ELF-1 (cell line): ENCODE results near the gene ETFDH.
"Not testable (repeated sequence)": the region's sequence is repeated elsewhere in the genome, so short reads cannot be mapped to it uniquely, and the experiment has no call there.

Experiments used
- DNase-seq: peaks from one replicate; pipeline ENCODE4 v3.0.0-alpha.2; 2016; ENCODE audit warnings: low read depth, low spot score

Gene ETFDH

DNA sequence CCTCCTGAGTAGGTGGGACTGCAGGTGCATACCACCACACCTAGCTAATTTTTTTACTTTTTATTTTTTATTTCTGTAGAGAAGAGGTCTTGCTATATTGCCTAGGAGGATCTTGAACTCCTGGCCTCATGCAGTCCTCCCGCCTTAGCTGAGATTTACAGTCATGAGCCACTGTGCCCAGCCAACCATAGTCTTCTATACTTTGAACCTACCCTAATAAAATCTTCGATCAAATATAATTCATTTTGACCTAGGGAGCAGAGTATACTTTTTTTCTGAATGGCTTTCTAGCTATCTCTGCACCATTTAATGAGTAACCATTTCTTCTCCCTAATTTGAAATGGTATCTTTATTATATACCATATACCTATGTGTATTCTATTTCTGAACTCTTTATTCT, 6.7 kb downstream of the ETFDH start:
- no peak for DNase-seq

DNA sequence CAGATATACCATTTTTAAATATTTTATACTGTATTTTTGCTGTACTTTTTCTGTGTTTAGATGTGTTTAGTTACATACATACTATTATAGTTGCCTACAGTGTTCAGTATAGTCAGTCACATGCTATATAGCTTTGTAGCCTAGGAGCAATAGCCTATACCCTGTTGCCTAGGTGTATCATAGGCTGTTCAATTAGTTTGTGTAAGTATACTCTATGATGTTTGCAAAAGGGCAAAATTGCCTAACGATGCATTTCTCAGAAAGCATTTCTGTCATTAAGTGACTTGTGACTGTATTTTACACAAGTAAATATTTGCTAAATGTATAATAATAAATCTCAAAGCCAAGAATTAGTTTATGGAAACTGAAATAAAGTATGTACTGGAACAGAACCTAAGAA, 9.5 kb downstream of the ETFDH start:
- no peak for DNase-seq

DNA sequence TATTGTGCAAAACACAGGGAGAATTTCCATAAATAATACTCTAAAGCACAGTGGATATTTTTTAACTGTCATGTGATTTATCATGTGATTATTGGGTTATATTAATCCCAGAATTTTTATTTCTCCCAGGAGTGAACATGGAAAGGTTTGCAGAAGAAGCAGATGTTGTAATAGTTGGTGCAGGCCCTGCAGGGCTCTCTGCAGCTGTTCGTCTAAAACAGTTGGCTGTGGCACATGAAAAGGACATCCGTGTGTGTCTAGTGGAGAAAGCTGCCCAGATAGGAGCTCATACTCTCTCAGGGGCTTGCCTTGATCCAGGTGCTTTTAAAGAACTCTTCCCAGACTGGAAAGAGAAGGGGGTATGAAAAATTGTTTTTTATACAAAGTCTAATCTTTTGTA, 10.0 kb downstream of the ETFDH start:
- DNase-seq = no peak

DNA sequence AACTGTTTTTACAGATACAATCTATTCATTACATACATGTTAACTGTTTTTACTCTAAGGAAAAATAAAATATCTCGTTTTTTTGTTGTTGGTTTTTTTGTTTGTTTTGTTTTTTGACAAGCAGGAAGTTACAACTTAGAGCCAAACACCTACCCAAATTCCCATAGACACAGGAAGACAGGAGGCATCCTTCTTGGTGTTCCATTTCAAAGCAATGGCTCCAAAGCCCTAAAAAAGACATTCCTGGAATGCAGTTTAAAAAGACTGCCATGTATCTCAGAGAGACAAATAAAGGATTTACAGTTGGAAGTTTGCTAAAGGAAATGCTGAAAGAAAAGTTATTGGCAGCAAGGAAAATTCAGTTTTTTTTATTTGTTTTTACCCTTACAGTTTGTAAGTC, 16.7 kb downstream of the ETFDH start:
- DNase-seq = no peak

DNA sequence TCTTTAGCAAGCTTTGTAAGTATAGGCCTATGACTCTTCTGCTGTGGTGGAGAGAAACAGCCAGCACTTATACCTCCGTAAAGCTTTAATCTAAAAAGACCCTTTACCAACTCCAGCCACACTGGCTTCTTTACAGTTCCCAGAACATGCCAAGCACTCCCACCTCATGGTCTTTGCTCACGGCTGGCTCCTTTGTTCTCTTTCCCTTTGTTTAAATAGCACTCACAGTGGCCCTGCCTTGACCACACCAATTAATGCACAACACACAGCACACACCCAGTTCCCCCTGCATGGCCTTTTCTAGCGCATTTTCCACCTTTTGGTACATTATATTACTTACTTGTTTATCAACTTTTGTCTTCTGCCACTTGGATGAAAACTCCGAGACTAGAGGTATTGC, 32.2 kb downstream of the ETFDH start:
- DNase-seq = peak; percentile 4

DNA sequence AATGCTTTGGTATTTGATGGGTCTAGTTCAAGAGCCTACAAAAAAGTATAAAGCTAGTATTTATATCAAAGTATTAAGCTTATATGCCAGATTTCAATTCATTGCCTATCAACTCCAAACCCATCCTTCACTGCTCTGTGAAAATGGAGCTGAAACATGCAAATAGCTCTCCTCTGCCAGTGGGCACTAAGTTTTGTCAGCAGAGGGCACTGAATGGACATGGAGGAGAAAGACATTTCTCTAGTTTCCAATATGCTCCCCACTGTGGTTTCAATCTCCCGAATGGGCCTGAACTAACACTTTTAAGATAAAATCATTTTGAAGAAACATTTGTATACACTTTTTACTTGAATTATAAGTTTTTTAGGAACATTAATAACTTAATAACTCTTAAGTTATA, 38.7 kb downstream of the ETFDH start:
- DNase-seq = no peak

DNA sequence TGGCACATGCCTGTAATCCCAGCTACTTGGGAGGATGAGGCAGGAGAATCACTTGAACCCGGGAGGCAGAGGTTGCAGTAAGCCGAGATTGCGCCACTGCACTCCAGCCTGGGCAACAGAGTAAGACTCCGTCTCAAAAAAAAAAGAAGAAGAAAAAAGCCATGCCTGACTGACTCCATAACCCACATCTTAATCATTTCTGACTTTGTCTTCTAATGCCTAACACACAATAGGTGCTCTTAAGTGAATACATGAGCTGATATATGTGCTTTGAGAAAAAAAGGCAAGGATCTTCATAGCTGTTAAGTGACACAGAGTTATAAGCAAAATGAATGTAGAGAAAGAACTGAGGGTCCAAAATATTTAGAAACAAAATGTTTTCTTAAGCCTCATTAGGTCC, 40.5 kb downstream of the ETFDH start:
- DNase-seq = not testable (repeated sequence)

DNA sequence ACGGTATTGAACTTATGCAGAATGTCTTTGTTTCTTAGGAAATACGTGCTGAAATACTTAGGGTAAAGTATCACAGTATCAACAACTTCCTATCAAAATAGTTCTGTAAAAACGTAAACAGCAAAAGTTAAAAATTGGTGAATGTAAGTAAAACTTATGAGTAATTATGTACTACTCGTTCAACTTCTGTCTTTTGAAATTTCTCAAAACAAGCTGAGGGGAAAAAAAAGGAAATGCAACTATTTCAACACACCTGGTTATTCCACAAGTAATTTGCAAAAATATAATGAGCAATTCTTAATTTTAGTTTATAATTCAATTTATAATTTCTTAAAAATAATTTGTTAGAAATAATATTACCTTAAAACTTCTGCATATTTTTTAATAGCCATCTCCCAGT, 42.8 kb downstream of the ETFDH start:
- DNase-seq = no peak

DNA sequence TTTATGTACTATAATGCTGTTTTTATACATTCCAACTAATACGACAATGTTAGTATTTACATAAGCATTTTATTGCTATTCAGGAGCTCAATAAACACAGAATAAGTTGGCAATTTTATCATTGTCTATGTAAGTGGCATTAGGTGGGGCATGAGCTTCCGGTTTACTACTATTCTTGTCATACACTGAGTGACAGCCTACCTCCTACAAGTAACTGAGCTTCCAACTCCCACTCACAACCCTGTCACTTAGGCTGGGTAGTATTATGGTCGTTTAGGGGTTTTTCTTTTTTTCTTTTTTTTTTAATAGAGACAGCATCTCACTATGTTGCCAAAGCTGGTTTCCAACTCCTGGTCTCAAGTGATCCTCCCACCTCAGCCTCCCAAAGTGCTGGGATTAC, 43.7 kb downstream of the ETFDH start:
- DNase-seq = no peak

DNA sequence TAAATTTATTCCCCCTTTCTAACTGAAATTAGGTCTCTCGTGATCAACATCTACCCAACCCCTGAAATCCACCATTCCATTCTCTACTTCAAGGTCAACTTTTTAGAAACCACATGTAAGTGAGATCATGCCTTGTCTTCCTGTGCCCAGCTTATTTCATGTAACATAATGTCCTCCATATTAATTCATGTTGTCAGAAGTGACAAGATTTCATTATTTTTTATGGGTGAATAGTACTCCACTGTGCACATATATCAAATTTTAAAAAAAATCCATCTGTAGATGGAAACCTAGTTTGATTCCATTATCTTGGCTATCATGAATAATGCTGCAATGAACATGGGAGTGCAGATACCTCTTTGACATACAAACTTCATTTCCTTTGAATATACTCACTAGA, 49.6 kb downstream of the ETFDH start:
- no peak for DNase-seq

DNA sequence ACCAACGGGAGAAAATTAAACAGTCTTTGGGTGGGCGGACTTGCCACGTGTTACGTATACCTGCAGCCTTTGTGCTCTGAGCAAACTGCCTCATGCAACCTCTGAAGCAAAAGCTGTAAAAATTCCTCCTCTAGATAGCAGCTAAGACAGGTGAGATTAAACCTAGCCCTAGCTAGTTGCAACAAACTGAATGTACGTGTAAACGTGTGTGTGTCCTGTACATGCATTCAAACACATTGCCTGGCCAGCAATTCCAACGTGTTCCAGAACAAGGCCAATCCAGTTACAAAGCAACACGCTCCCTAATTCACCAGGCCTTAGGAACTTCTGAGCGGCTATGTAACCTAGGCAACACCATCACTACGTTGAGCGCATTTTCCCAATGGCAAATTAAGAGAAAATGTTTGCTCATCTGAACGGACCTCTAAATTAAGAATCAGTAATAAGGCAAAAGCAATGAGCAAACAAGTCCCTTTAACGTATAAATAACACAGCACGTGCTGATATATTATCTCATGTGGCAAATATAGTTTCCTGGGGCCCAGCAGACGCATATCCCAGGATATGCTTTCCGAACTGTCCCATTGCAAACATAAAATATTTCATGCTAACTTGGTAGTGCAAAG, 50.3 kb downstream of the ETFDH start:
- DNase-seq = peak; percentile 64

DNA sequence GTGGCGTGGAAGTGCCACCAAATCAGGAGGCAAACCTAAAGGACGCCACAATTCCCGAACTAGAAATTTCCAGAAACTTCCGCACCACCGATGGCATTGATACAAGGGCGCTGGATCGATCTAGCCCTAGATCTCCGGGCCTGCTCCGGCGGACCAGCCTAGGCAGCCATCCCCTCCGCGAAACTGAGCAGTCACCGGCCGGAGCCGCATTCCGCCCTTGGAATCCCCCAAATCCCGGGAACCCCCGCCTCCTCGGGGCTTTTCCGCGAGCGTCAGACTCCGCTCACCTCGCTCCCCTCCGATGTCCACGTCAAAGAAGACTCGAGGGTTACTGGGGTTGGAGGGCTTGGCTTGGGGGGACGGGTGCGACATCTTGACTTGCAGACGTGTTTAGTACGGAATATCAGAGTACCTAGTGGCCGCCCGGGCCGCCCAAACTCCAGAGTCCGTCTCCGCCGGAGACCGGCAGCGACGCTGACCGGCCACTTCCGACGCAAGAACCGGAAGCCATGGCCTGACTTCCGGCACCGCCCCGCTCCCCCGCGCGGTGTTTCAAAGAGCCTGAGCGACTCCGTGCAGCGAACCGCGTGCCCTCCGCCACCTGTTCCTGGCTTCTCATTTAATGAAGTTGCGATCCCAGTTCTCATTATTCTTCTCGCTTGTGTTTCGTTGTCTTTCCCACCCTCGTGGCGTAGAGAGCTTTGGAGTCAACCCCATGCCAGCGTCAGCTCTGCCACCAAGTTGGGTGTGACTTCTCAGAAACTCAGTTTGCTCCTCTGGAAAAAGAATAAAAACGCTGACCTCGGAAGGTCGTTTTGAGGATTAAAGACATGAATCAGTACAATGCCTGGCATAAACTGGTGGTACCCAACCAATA, 51.1 kb downstream of the ETFDH start, which contains the start of gene PPID:
TSS of gene PPID (minus strand) at position 480 of the 877 bp plus-strand sequence. CDS start at position 372, 108 bp downstream.
- peak; percentile 89 for DNase-seq

DNA sequence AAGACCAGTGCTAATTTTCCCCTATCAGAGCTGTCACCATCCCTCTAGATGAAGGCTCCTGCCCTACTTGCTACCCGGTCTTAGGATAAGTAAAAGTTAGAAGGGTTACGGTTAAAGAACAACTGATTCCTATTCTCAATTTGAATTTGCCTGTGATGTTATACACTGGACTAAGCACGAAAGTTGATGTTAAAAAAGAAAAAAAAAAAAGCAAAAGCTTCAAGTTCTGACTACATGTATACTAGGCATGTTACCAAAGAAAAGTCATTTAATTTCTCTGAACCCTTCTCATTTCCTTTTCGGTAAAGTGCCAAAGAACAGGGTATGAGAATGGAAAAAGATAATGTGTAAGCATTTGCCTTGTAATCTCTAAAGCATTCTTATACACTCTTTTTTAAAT, 52.5 kb downstream of the ETFDH start:
- DNase-seq = no peak

DNA sequence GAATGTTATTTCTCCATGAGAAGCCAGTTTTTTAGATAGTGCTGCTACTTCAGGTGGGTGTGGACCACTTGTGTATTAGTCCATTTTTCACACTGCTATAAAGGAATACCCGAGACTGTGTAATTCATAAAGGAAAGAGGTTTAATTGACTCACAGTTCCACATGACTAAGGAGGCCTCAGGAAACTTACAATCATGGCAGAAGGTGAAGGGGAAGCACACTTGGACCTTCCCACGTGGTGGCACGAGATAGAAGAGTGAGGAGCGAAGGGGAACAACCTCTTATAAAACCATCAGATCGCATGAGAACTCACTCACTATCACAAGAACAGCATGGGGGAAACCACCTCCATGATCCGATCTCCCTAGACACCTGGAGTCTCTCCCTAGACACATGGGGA, 54.5 kb downstream of the ETFDH start:
- DNase-seq = no peak

DNA sequence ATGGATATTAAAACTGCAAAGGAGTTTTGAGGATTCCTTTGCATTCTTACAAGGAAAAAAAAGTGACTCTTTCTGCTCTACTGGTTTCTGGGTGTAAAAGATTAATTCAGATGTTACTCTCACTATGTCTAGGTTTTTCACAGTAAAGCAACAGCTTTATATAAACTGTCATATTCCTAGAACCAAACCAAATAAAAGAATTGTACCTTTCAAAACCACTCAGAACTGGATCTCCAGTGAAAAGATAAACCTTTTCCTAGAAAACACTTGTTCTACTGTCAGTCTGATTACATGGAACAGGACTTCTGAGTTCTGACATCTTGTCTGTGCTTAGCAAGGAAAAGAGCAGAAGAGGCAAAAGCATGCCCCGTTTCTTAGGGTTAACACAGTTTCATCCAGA, 56.1 kb downstream of the ETFDH start:
- no peak for DNase-seq

DNA sequence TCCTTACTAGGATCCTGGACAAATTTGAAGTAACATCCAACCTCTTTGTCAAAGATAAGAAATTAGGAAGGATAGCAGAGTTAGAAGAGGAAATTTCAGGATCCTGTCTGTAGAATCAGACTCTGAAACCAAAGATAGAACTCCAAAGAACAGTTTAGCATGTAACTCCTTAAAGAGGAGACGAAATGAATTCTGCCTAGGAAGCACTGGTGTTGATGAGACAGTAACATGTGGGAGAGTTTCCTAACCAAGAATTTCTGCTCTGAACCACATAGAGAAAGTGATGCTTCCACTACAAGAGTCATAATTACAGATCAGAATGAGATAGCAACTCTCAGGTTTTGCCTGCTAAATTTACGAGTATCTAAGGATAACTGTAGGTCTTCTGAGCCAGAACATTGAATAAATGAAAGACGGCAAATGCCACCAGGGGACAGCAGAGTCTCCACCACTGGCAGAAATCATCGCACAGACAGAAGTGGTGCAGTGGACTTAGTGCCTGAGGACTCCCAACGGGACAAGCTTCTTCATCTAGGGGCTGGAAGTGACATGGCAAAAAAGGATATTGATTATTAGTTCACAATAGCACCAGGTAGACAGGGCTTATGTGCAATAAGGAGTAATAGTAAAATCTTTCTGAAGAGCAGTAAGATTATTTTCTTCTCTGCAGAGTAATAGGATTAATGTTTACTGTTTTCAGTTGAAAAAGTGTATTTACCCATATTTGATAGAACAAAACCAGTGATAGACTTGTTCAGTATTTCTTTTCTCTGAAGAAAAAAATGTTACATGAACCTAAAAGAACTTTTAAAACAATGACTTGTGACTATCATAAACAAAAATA, 57.8 kb downstream of the ETFDH start:
- peak; percentile 56 for DNase-seq

DNA sequence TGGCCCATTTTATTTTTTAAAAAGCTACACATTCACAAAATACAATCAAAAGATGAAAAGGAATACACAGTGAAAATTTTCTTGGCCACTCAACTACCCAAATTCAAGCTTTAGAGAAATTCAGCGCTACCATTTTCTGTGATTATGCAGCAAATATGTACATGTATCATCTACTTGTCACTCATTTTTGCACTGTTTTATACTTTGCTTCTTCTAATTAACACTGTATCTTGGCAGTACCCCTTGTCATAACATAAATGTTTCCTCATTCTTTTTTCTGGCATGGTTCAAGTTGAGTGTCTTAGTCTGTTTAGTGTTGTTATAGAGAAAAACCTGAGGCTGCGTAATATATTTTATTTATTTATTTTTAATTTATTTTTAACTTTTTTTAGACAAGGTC, 66.8 kb downstream of the ETFDH start:
- DNase-seq = no peak

DNA sequence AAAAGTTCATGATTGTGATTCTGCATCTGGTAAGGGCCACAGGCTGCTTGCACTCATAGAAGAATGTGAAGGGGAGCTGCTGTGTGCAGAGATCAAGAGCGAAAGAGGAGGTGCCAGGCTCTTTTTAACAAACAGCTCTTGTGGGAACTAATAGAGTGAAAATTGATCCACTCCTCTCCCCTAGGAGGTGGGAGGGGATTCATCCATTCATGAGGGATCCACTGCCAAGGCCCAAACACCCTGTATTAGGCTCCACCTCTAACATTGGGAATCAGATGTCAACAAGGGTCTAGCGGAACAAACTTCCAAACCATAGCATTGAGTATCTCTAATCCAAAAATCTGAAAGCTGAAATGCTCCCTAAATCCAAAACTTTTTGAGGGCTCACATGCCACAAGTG, 67.5 kb downstream of the ETFDH start:
- DNase-seq = no peak

DNA sequence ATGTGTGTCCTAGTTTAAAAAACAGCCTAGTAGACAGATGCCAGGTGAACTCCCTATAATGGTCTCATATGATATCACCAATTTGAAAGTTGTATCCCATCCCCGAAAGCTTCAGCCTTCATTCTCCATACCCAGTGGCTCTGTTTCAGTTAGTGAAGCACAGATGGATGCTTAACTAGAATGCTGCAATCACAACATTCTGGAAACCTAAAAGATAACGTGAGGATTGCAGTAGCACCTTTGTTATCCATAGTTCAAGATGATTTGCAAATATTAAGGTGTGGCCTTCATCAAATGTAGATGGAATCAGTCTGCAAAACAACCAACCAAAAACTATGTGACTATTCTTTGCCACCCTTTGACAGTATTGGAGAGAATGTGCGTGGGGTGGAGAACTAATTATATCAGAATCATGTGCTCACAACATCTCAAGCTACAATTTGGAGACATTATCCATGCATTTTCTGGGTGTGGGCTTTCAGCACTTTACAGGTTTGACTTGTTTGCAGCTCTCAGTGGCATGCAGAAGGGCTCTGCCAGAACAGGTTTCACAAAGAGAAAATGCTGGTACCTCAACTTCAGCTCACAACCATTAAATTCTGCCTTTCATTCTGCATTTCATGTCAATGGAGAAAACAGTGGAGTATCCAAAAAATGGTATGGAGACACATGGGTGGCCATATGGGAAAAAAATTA, 69.4 kb downstream of the ETFDH start:
- peak; percentile 23 for DNase-seq

DNA sequence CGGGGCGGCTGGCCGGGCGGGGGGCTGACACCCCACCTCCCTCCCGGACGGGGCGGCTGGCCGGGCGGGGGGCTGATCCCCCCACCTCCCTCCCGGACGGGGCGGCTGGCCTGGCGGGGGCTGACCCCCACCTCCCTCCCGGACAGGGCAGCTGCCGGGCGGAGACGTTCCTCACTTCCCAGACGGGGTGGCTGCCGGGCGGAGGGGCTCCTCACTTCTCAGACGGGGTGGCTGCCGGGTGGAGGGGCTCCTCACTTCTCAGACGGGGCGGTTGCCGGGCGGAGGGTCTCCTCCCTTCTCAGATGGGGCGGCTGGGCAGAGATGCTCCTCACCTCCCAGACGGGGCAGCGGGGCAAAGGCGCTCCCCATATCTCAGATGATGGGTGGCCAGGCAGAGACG, 74.4 kb downstream of the ETFDH start:
- not testable (repeated sequence) for DNase-seq

DNA sequence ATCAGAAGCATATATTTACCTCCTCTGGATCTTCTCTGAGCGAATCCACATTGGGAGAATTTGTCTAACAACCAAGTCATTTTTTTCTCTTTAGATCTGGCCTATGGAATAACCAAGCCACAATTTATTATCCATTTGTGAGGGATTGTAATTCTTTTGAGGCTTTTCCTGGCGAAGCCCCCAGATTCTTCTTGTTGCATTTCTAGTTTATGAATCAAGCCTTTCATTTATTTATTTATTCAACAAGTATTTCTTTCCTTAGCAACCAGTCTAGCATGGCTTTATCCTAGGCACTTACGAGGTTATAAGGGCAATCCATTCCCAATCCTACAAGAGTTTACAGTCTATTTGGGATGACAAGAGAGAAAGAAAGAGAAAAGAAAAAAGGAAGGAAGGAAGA, 78.3 kb downstream of the ETFDH start:
- DNase-seq = no peak
